Measurements from ENCODE around the gene PARD3.
A peak's percentile ranks its signal among the peaks of the same experiment; 100 is the strongest.

The PARD3 gene

GRCh38 chr10:34825414-34825813, 10.3 kb upstream of the PARD3 start:
- Histone ChIP-seq H3K27me3 (ENCODE audit: control insufficient read depth, insufficient read depth, low read length, poor library complexity, severe bottlenecking) (no peaks in the 10 kb centered on the region), H3K9me3 (ENCODE audit: control insufficient read depth, low read length) (no peaks in the 10 kb centered on the region), H3K27ac (ENCODE audit: insufficient read depth, low read depth, low read length, poor library complexity, severe bottlenecking) (no peak overlapping the region), H3K4me1 (ENCODE audit: control insufficient read depth, insufficient read depth, low read length) (no peaks in the 10 kb centered on the region), H3K36me3 (ENCODE audit: control insufficient read depth, insufficient read depth, low read length) (no peaks in the 10 kb centered on the region), H3K4me3 (ENCODE audit: insufficient read depth, low read depth, low read length) (no peak overlapping the region)
- WGBS, 2 experiments = 46 to 100% methylated on average over 1 to 2 of the region's 2 CpGs

DNA sequence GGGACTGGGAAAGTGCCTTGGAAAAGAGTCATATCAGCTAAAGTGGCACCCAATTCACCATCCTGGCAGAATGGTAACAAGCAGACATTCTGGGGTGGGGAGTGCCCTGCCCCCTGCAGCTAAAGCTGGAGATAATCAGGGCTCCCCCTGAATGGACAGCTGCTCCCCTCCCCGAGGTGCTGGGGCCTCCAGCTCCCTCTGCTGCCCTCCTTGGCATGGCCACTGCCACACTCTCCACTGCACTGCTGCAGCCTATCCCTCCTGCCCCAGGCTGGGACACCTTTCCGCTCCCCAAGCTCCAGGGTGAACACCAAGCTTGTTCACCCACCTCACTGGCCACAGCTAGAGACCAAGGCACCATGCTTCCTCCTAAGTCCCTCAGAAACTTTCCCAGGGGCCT, 9.8 kb upstream of the PARD3 start:
- WGBS, 2 experiments = 50 to 52% methylated on average over 2 of the region's 2 CpGs
- no peak overlapping the region for H3K4me3 ChIP-seq (ENCODE audit: insufficient read depth, low read depth, low read length)

DNA sequence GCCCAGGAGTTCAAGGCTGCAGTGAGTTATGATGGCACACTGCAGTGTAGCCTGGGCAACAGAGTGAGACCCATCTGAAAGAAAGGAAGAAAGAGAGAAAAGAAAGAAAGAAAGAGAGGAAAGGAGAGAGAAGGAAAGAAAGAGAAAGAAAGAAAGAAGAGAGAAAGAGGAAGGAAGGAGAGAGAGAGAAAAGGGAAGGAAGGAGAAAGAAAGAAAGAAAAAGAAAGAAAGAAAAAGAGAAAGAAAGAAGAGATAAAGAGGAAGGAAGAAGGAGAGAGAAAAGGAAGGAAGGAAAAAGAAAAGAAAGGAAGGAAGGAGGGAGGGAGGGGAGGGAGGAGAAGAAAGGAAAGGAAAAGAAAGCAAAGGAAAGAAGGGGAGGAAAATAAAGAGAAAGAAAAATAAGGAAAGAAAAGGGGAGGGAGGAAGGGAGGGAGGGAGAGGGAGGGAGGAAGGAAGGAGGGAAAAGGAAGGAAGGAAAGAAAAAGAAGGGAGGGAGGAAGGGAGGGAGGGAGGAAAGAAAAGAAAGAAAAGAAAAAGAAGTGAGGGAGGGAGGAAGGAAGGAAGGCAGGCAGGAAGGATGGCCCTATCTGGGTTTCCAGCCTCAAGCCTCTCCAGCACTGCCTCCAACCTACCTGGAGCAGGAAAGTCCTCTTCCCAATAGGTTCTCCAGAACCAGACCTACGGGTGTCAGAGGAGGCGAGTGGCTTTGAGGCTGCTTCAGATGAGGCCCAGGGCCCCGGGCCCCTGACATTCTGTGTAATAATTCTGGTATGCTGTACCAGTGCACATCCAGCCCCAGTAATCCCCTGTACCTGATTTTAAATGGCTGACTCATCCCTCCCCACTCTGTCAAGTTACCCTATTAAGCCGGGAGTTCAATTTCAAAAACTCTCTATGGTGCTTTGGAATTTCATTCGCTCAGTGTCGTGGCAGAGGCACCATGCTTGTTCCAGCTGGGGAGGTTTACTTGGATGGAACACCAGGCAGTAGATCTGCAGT, 6.8 kb upstream of the PARD3 start:
- WGBS, 2 experiments = 81 to 87% methylated on average over 6 of the region's 6 CpGs
- H3K4me3 ChIP-seq (ENCODE audit: insufficient read depth, low read depth, low read length) = no peak overlapping the region
- H3K9me3 ChIP-seq (ENCODE audit: control insufficient read depth, low read length) = no peaks in the 10 kb centered on the region
- H3K36me3 ChIP-seq (ENCODE audit: control insufficient read depth, insufficient read depth, low read length) = no peaks in the 10 kb centered on the region
- H3K4me1 ChIP-seq (ENCODE audit: control insufficient read depth, insufficient read depth, low read length) = no peaks in the 10 kb centered on the region
- no peak overlapping the region for H3K27ac ChIP-seq (ENCODE audit: insufficient read depth, low read depth, low read length, poor library complexity, severe bottlenecking)
- peaks cover 10% of the 10 kb centered on the region for H3K27me3 ChIP-seq (ENCODE audit: control insufficient read depth, insufficient read depth, low read length, poor library complexity, severe bottlenecking)

More for the DNA sequence above, 9.8 kb upstream of the PARD3 start:
- Histone ChIP-seq H3K9me3 (ENCODE audit: control insufficient read depth, low read length) (no peaks in the 10 kb centered on the region), H3K27ac (ENCODE audit: insufficient read depth, low read depth, low read length, poor library complexity, severe bottlenecking) (no peak overlapping the region), H3K27me3 (ENCODE audit: control insufficient read depth, insufficient read depth, low read length, poor library complexity, severe bottlenecking) (no peaks in the 10 kb centered on the region), H3K36me3 (ENCODE audit: control insufficient read depth, insufficient read depth, low read length) (no peaks in the 10 kb centered on the region), H3K4me1 (ENCODE audit: control insufficient read depth, insufficient read depth, low read length) (no peaks in the 10 kb centered on the region)

GRCh38 chr10:34817586-34817985, 2.5 kb upstream of the PARD3 start:
- H3K36me3 ChIP-seq (ENCODE audit: control insufficient read depth, insufficient read depth, low read length) = no peaks in the 10 kb centered on the region
- H3K4me3 ChIP-seq (ENCODE audit: insufficient read depth, low read depth, low read length) = no peak overlapping the region
- H3K27ac ChIP-seq (ENCODE audit: insufficient read depth, low read depth, low read length, poor library complexity, severe bottlenecking) = no peak overlapping the region
- peaks cover 7% of the 10 kb centered on the region for H3K4me1 ChIP-seq (ENCODE audit: control insufficient read depth, insufficient read depth, low read length)
- 90 to 96% methylated on average over 3 of the region's 3 CpGs for WGBS, 2 experiments
- H3K9me3 ChIP-seq (ENCODE audit: control insufficient read depth, low read length) = no peaks in the 10 kb centered on the region
- peaks cover 25% of the 10 kb centered on the region for H3K27me3 ChIP-seq (ENCODE audit: control insufficient read depth, insufficient read depth, low read length, poor library complexity, severe bottlenecking)

- peaks cover 25% of the 10 kb centered on the region for H3K27me3 ChIP-seq (ENCODE audit: control insufficient read depth, insufficient read depth, low read length, poor library complexity, severe bottlenecking)
- H3K4me3 ChIP-seq (ENCODE audit: insufficient read depth, low read depth, low read length) = no peak overlapping the region
- 92 to 95% methylated on average over 16 of the region's 16 CpGs for WGBS, 2 experiments
- H3K4me1 ChIP-seq (ENCODE audit: control insufficient read depth, insufficient read depth, low read length) = peaks cover 7% of the 10 kb centered on the region
- H3K27ac ChIP-seq (ENCODE audit: insufficient read depth, low read depth, low read length, poor library complexity, severe bottlenecking) = no peak overlapping the region
- H3K9me3 ChIP-seq (ENCODE audit: control insufficient read depth, low read length) = no peaks in the 10 kb centered on the region
- H3K36me3 ChIP-seq (ENCODE audit: control insufficient read depth, insufficient read depth, low read length) = no peaks in the 10 kb centered on the region
Measured at GRCh38 chr10:34817054-34817453, 2.0 kb upstream of the PARD3 start.

DNA sequence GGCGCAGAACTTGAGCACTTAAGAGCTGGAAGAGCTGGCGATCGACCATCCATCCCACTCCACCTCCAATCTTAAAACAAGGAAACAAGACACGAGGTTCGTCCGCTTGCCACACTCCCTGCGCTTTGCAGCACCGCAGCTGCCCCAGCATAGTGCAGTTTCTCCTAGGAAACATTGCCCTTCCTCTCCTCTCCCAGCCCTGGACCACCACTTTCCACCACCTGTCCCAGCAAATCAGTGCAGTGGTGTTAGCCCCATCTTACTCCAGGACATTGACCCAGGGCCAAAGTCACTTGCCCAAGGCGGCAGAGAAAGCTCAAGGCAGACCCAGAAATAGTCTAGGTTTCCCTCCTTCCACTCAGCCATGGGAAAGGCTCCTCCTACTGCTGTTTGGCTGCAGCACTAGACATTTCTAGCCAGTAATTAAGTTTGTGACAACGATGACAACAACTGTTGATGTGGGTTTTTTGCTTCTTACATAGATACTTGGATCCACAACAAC, 1.5 kb upstream of the PARD3 start:
- Histone ChIP-seq H3K4me3 (ENCODE audit: insufficient read depth, low read depth, low read length) (peak overlapping the region; percentile 89), H3K4me1 (ENCODE audit: control insufficient read depth, insufficient read depth, low read length) (peaks cover 7% of the 10 kb centered on the region), H3K27ac (ENCODE audit: insufficient read depth, low read depth, low read length, poor library complexity, severe bottlenecking) (peak overlapping the region; percentile 54), H3K36me3 (ENCODE audit: control insufficient read depth, insufficient read depth, low read length) (no peaks in the 10 kb centered on the region), H3K9me3 (ENCODE audit: control insufficient read depth, low read length) (no peaks in the 10 kb centered on the region), H3K27me3 (ENCODE audit: control insufficient read depth, insufficient read depth, low read length, poor library complexity, severe bottlenecking) (peaks cover 25% of the 10 kb centered on the region)
- WGBS, 2 experiments = 11 to 22% methylated on average over 9 to 10 of the region's 10 CpGs

GRCh38 chr10:34816085-34816496, 995 bp upstream of the PARD3 start:
- H3K4me3 ChIP-seq (ENCODE audit: insufficient read depth, low read depth, low read length) = peak overlapping the region; percentile 89
- no peaks in the 10 kb centered on the region for H3K36me3 ChIP-seq (ENCODE audit: control insufficient read depth, insufficient read depth, low read length)
- 1% methylated on average over 24 of the region's 24 CpGs for WGBS, 2 experiments
- H3K9me3 ChIP-seq (ENCODE audit: control insufficient read depth, low read length) = no peaks in the 10 kb centered on the region
- peaks cover 11% of the 10 kb centered on the region for H3K4me1 ChIP-seq (ENCODE audit: control insufficient read depth, insufficient read depth, low read length)
- H3K27ac ChIP-seq (ENCODE audit: insufficient read depth, low read depth, low read length, poor library complexity, severe bottlenecking) = no peak overlapping the region
- H3K27me3 ChIP-seq (ENCODE audit: control insufficient read depth, insufficient read depth, low read length, poor library complexity, severe bottlenecking) = peaks cover 25% of the 10 kb centered on the region

DNA sequence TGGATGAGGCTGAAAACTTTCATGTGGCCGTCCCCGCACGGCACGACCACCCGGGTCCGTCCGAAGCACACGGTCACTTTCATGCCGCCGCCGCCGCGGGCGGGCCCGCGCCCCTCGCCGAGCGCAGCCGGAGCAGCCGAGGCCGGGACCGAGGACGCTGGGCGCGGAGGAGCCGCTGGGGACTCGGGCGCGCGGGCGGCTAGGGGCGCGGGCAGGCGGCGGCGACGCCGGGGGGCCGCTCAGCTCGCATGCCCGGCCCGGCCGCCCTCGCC, 247 bp downstream of the PARD3 start:
- H3K4me1 ChIP-seq (ENCODE audit: control insufficient read depth, insufficient read depth, low read length) = peaks cover 23% of the 10 kb centered on the region
- H3K4me3 ChIP-seq (ENCODE audit: insufficient read depth, low read depth, low read length) = peak overlapping the region; percentile 89
- 0 to 1% methylated on average over 45 of the region's 45 CpGs for WGBS, 2 experiments
- H3K27me3 ChIP-seq (ENCODE audit: control insufficient read depth, insufficient read depth, low read length, poor library complexity, severe bottlenecking) = peaks cover 25% of the 10 kb centered on the region
- no peak overlapping the region for H3K27ac ChIP-seq (ENCODE audit: insufficient read depth, low read depth, low read length, poor library complexity, severe bottlenecking)
- no peaks in the 10 kb centered on the region for H3K9me3 ChIP-seq (ENCODE audit: control insufficient read depth, low read length)
- no peaks in the 10 kb centered on the region for H3K36me3 ChIP-seq (ENCODE audit: control insufficient read depth, insufficient read depth, low read length)

- 0% methylated on average over 76 to 77 of the region's 77 CpGs for WGBS, 2 experiments
- Histone ChIP-seq H3K9me3 (ENCODE audit: control insufficient read depth, low read length) (no peaks in the 10 kb centered on the region), H3K27ac (ENCODE audit: insufficient read depth, low read depth, low read length, poor library complexity, severe bottlenecking) (peak overlapping the region; percentile 67), H3K4me1 (ENCODE audit: control insufficient read depth, insufficient read depth, low read length) (peaks cover 25% of the 10 kb centered on the region), H3K4me3 (ENCODE audit: insufficient read depth, low read depth, low read length) (peak overlapping the region; percentile 89), H3K36me3 (ENCODE audit: control insufficient read depth, insufficient read depth, low read length) (no peaks in the 10 kb centered on the region), H3K27me3 (ENCODE audit: control insufficient read depth, insufficient read depth, low read length, poor library complexity, severe bottlenecking) (peaks cover 25% of the 10 kb centered on the region)
Measured at GRCh38 chr10:34814223-34814912, 728 bp downstream of the PARD3 start.

DNA sequence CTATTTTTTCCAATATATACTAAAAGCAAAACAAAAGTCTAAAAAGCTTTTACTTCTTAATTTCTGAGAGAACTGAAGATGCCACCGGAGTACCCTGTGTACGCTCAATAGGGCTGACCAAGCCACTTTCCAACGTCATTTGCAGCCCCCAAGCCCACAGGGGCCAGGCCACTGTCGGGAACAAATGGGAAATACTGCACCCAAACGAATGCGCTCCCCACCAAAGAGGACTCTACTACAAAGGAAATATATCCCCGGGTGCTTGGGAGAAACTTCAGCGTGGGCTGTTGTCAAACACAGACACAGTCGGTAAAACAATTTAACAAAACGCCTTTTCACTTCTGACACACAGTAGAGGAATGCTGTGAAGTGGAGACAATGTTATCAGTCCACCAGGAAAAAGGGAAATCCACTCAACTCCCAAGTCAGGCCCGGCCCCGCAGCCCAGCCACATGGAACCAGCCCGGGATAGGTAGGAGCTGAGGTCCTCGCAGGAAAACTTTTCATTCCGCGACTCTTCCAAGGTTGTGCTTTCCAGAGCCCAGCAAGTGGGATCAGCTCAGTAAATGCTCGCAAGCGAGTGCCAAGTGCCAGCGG, 1.4 kb downstream of the PARD3 start:
- 4 to 5% methylated on average over 19 of the region's 19 CpGs for WGBS, 2 experiments

More for the DNA sequence above, 1.4 kb downstream of the PARD3 start:
- no peaks in the 10 kb centered on the region for H3K9me3 ChIP-seq (ENCODE audit: control insufficient read depth, low read length)
- no peaks in the 10 kb centered on the region for H3K36me3 ChIP-seq (ENCODE audit: control insufficient read depth, insufficient read depth, low read length)
- peaks cover 25% of the 10 kb centered on the region for H3K4me1 ChIP-seq (ENCODE audit: control insufficient read depth, insufficient read depth, low read length)
- peaks cover 25% of the 10 kb centered on the region for H3K27me3 ChIP-seq (ENCODE audit: control insufficient read depth, insufficient read depth, low read length, poor library complexity, severe bottlenecking)
- H3K27ac ChIP-seq (ENCODE audit: insufficient read depth, low read depth, low read length, poor library complexity, severe bottlenecking) = peak overlapping the region; percentile 67
- peak overlapping the region; percentile 89 for H3K4me3 ChIP-seq (ENCODE audit: insufficient read depth, low read depth, low read length)

All from ectodermal cell (in vitro differentiated cells).